ENCODE data around the gene VCL. TPM values are rescaled to one million over a fixed set of nuclear protein-coding genes. Genes with fewer than 3 reads are reported as not detected.

The VCL gene
- total and polyA plus RNA-seq, 2 of the 8 experiments (the other 6 are each of a cell fraction or from before 2014, with no cell fraction given): 119 to 377 TPM

DNA sequence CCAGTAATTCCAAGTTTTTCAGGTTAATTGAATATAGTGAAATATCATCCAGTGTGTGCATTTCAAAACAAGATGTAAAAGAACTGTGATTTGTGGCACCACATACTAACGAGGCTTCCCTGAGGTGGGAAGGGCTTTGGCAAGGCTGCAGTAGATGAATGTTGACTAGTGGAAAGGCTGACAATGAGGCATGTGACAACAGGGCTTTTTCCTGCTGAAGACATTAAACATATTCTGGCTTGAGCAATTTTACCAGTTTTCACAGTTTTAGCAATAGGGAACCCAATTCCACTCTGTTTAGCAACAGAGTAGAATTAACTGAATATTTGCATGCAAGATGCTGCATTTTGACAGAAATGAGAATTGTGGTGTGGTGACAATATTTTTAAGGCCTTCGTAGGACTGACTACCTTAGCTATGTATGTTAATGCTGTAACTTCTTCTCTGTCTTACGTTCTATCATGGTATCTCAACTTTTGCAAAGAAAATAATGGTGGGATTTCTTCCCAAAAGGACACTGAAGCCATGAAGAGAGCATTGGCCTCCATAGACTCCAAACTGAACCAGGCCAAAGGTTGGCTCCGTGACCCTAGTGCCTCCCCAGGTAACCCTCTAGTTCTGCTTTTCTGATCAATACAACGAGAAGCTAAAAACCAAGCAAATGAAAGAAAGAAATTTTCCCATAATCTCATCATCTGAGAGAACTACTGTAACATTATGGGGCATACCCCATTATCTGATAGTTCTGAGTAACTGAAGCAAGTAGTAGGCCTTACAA, 84.2 kb downstream of the VCL start:
- DNase-seq (ENCODE audit: low read depth in 1 of 2, low spot score in 2 of 2): no peak
- WGBS, 2 experiments (ENCODE audit: extremely low coverage in 1 of 2, insufficient coverage in 1 of 2, insufficient read length in 1 of 2, insufficient replicate concordance in 2 of 2, low coverage in 1 of 2, low lambda C conversion rate in 2 of 2, missing lambda C conversion rate in 1 of 2): 84% methylated on average over 5 of the region's 5 CpGs; no CpG with 5 or more reads in 1 of the 2 experiments
- POLR2A ChIA-PET (ENCODE audit: partially characterized antibody): interaction anchor here (0.9 to 3.6 kb wide), 7 partner anchors 10 to 195 kb away, joined by 3 to 21 read pairs (median 4); partner anchors contain the start of gene VCL
- TF ChIP-seq CREB1 (IDR thresholded peaks at IDR 0.05) (no peak), RFX5 (IDR thresholded peaks at IDR 0.05; ENCODE audit: borderline replicate concordance, low read depth, low read length) (no peak), TAF7 (optimal IDR thresholded peaks at IDR 0.05; ENCODE audit: borderline replicate concordance, low read depth, low read length) (no peak), KDM1A (IDR thresholded peaks at IDR 0.05; ENCODE audit: borderline replicate concordance, low read length) (no peak), KDM5A (IDR thresholded peaks at IDR 0.05; ENCODE audit: low read length) (no peak), EP300 (IDR thresholded peaks at IDR 0.05; ENCODE audit: borderline replicate concordance in 1 of 2, low read depth in 2 of 2, low read length in 2 of 2) (no peak), SUZ12 (IDR thresholded peaks at IDR 0.05; ENCODE audit: low read length) (no peak), SIRT6 (IDR thresholded peaks at IDR 0.05; ENCODE audit: low read length) (no peak), CHD1 (IDR thresholded peaks at IDR 0.05; ENCODE audit: low read depth, low read length) (no peak), JUN (IDR thresholded peaks at IDR 0.05; ENCODE audit: low read depth, low read length) (no peak), SAP30 (IDR thresholded peaks at IDR 0.05; ENCODE audit: insufficient read depth, insufficient replicate concordance, low read length) (no peak), GABPA (IDR thresholded peaks at IDR 0.05; ENCODE audit: borderline replicate concordance, insufficient read depth, low read length) (no peak)

More for the DNA sequence above, 84.2 kb downstream of the VCL start:
- Histone ChIP-seq H3K9me3 (ENCODE audit: insufficient read depth in 2 of 2, low read depth in 1 of 2, low read length in 1 of 2) (no peaks in the 10 kb centered on the region), H4K91ac (replicated peaks; ENCODE audit: insufficient read length, low read length) (no peak overlapping the region), H4K20me1 (replicated peaks in 1 of 2; ENCODE audit: control insufficient read depth in 1 of 2, insufficient read depth in 2 of 2, low read length in 2 of 2) (no peaks in the 10 kb centered on the region), H3K4me2 (ENCODE audit: insufficient read depth in 1 of 2, low read depth in 2 of 2, low read length in 2 of 2) (no peak overlapping the region), H4K8ac (ENCODE audit: extremely low read depth, insufficient read depth, low read length) (no peak overlapping the region), H4K5ac (ENCODE audit: insufficient read length, low read depth, low read length) (no peak overlapping the region), H3K27me3 (replicated peaks in 1 of 4; ENCODE audit: control insufficient read depth in 3 of 4, extremely low read depth in 1 of 4, insufficient read depth in 3 of 4, low read length in 3 of 4) (no peaks in the 10 kb centered on the region), H3K18ac (ENCODE audit: extremely low read depth, low read length) (no peak overlapping the region), H3K4me1 (replicated peaks in 1 of 4; ENCODE audit: control insufficient read depth in 3 of 4, insufficient read depth in 4 of 4, low read length in 3 of 4) (peaks cover 0 to 15% (median 2%) of the 10 kb centered on the region in 4 experiments; a peak in 3 of 7 replicates), H3K4ac (replicated peaks; ENCODE audit: insufficient read length, low read depth, low read length) (no peak overlapping the region), H3K9ac (replicated peaks in 1 of 4; ENCODE audit: extremely low read depth in 1 of 4, low read depth in 3 of 4, low read length in 3 of 4) (no peak overlapping the region), H3K36me3 (ENCODE audit: control insufficient read depth in 2 of 4, insufficient read depth in 4 of 4, low read length in 3 of 4) (peaks cover 10 to 36% (median 22%) of the 10 kb centered on the region in 4 experiments), H2BK120ac (replicated peaks; ENCODE audit: low read depth, low read length) (no peak overlapping the region), H3K4me3 (ENCODE audit: extremely low read depth in 1 of 4, insufficient read depth in 2 of 4, low read depth in 3 of 4, low read length in 4 of 4) (no peak overlapping the region), H2BK15ac (ENCODE audit: low read length) (no peak overlapping the region), H2BK5ac (ENCODE audit: low read depth, low read length) (no peak overlapping the region), H3K23ac (ENCODE audit: insufficient read length) (no peak overlapping the region), H3K14ac (ENCODE audit: insufficient read length) (no peak overlapping the region), H3K79me1 (ENCODE audit: low read depth, low read length) (no peaks in the 10 kb centered on the region; the same call in 1 of the 2 replicates), H3K56ac (replicated peaks; ENCODE audit: insufficient read length, low read depth, low read length) (no peak overlapping the region), H2AFZ (ENCODE audit: low read length) (no peak overlapping the region), H3K27ac (ENCODE audit: low read depth, low read length) (no peak overlapping the region), H2AK5ac (ENCODE audit: low read depth, low read length) (no peak overlapping the region), H3K79me2 (ENCODE audit: control insufficient read depth in 1 of 2, insufficient read depth in 2 of 2, low read length in 2 of 2) (peaks cover 0 to 26% of the 10 kb centered on the region in 2 experiments; a peak in 2 of 4 replicates), H2BK20ac (ENCODE audit: low read length) (no peak overlapping the region), H3K23me2 (ENCODE audit: low read depth, low read length) (no peaks in the 10 kb centered on the region), H2BK12ac (ENCODE audit: low read depth, low read length) (no peak overlapping the region)
- CTCF ChIA-PET (ENCODE audit: partially characterized antibody): interaction anchor here (0.6 to 3.4 kb wide), 34 partner anchors 8 to 216 kb away, joined by 3 to 20 read pairs (median 4); partner anchors contain the start of gene PLAU
- FAIRE-seq: no peak

Data from H1 (cell line).